Measurements from ENCODE around the gene TSNAXIP1. TPM values are rescaled to one million over a fixed set of nuclear protein-coding genes. Genes with fewer than 3 reads are reported as not detected.
A peak's percentile ranks its signal among the peaks of the same experiment; 100 is the strongest.

Gene TSNAXIP1
- polyA plus RNA-seq, 3 donors, result 0.23 TPM; not detected in 2

- H3K4me3 ChIP-seq (replicated peaks in 1 of 3; ENCODE audit: low read depth in 2 of 3, low read length in 3 of 3), result peak overlapping the region; percentile 51 to 85 (median 66)
- peaks cover 39% of the 10 kb centered on the region for H4K20me1 ChIP-seq (ENCODE audit: insufficient read depth, low read length)
- peak overlapping the region; percentile 91 for H2AFZ ChIP-seq (ENCODE audit: insufficient read depth, low read depth, low read length, poor library complexity, severe bottlenecking)
- Mint-ChIP-seq H3K9me3 (peaks cover 0 to 3% (median 0%) of the 10 kb centered on the region in 7 donors), H3K27ac (peak overlapping the region in 6 of 7 donors; percentile 63 to 93 (median 86)), H3K4me3 (peak overlapping the region; percentile 94 to 96), H3K27me3 (ENCODE audit: low read depth in 3 of 3) (peaks cover 0 to 1% (median 0%) of the 10 kb centered on the region in 3 donors), H3K36me3 (peaks cover 4 to 5% of the 10 kb centered on the region in 2 donors), H3K4me1 (peaks cover 50% of the 10 kb centered on the region)
- H3K36me3 ChIP-seq (replicated peaks in 1 of 2; ENCODE audit: control insufficient read depth in 1 of 2, insufficient read depth in 2 of 2, low read length in 2 of 2), result no peaks in the 10 kb centered on the region
- H3K27me3 ChIP-seq (ENCODE audit: control insufficient read depth in 2 of 2, insufficient read depth in 2 of 2, low read length in 2 of 2), result no peaks in the 10 kb centered on the region
- peak overlapping the region; percentile 98 for H3K4me2 ChIP-seq (replicated peaks; ENCODE audit: extremely low read depth, low read length, poor library complexity, severe bottlenecking)
- no peak for DNase-seq
- no peaks in the 10 kb centered on the region for H3K9me3 ChIP-seq (replicated peaks in 1 of 2; ENCODE audit: control insufficient read depth in 1 of 2, insufficient read depth in 1 of 2, low read length in 2 of 2)
- 30% methylated on average over 11 of the region's 11 CpGs for WGBS (ENCODE audit: insufficient coverage)
- no peak for TF ChIP-seq CTCF (IDR thresholded peaks at IDR 0.05)
- peak overlapping the region; percentile 66 for H3K9ac ChIP-seq (ENCODE audit: insufficient read depth, low read length, poor library complexity, severe bottlenecking)
- intact Hi-C loops (cut with micrococcal nuclease), result loop anchor here (2.0 to 10.0 kb wide), 2 partner anchors 29 to 179 kb away; partner anchors contain the start of genes ACD (in 1 of the 2), C16orf86 (in 1 of the 2), EDC4 (in 1 of the 2) and ENKD1 (in 1 of the 2)
- H3K79me2 ChIP-seq (ENCODE audit: insufficient read depth, low read length), result peaks cover 49% of the 10 kb centered on the region
- H3K27ac ChIP-seq (ENCODE audit: low read depth in 1 of 2, low read length in 2 of 2), result peak overlapping the region; percentile 37 to 85
- H3K4me1 ChIP-seq (ENCODE audit: control insufficient read depth in 1 of 2, insufficient read depth in 2 of 2, low read length in 2 of 2), result peaks cover 52 to 60% of the 10 kb centered on the region in 2 donors
Observed at GRCh38 chr16:67843343-67843765, 36.7 kb downstream of the TSNAXIP1 start.

- Histone ChIP-seq H3K4me3 (replicated peaks in 1 of 3; ENCODE audit: low read depth in 2 of 3, low read length in 3 of 3) (peak overlapping the region in 1 of 3 experiments; percentile 23), H2AFZ (ENCODE audit: insufficient read depth, low read depth, low read length, poor library complexity, severe bottlenecking) (no peak overlapping the region), H3K27ac (ENCODE audit: low read depth in 1 of 2, low read length in 2 of 2) (no peak overlapping the region), H3K9me3 (replicated peaks in 1 of 2; ENCODE audit: control insufficient read depth in 1 of 2, insufficient read depth in 1 of 2, low read length in 2 of 2) (no peaks in the 10 kb centered on the region), H3K79me2 (ENCODE audit: insufficient read depth, low read length) (peaks cover 61% of the 10 kb centered on the region), H4K20me1 (ENCODE audit: insufficient read depth, low read length) (peaks cover 47% of the 10 kb centered on the region), H3K36me3 (replicated peaks in 1 of 2; ENCODE audit: control insufficient read depth in 1 of 2, insufficient read depth in 2 of 2, low read length in 2 of 2) (no peaks in the 10 kb centered on the region), H3K27me3 (ENCODE audit: control insufficient read depth in 2 of 2, insufficient read depth in 2 of 2, low read length in 2 of 2) (no peaks in the 10 kb centered on the region), H3K9ac (ENCODE audit: insufficient read depth, low read length, poor library complexity, severe bottlenecking) (no peak overlapping the region), H3K4me1 (ENCODE audit: control insufficient read depth in 1 of 2, insufficient read depth in 2 of 2, low read length in 2 of 2) (peaks cover 52 to 63% of the 10 kb centered on the region in 2 donors), H3K4me2 (replicated peaks; ENCODE audit: extremely low read depth, low read length, poor library complexity, severe bottlenecking) (peak overlapping the region; percentile 98)
- no peak for TF ChIP-seq CTCF (IDR thresholded peaks at IDR 0.05)
- WGBS (ENCODE audit: insufficient coverage), result 97% methylated on average over 4 of the region's 4 CpGs
- peaks cover 0 to 1% (median 1%) of the 10 kb centered on the region in 3 donors for H3K27me3 Mint-ChIP-seq (ENCODE audit: low read depth in 3 of 3)
- peaks cover 0 to 3% (median 0%) of the 10 kb centered on the region in 7 donors for H3K9me3 Mint-ChIP-seq
- no peak for DNase-seq
- H3K4me1 Mint-ChIP-seq, result peaks cover 52% of the 10 kb centered on the region
- intact Hi-C loops (cut with micrococcal nuclease), result loop anchor here in 1 of 2 donors (10.0 kb wide), 1 partner anchor 180 kb away; the partner anchor contains the start of genes ACD, C16orf86, ENKD1 and PARD6A
- peak overlapping the region in 1 of 7 donors; percentile 35 for H3K27ac Mint-ChIP-seq
- no peak overlapping the region for H3K4me3 Mint-ChIP-seq
- H3K36me3 Mint-ChIP-seq, result peaks cover 4 to 5% of the 10 kb centered on the region in 2 donors
Observed at GRCh38 chr16:67844497-67844896, 37.8 kb downstream of the TSNAXIP1 start.

All from CD14-positive monocyte (primary cell).